GM19463 (cell line): Measurements from ENCODE around the gene RPS6KA2.
"Not testable (repeated sequence)": the region's sequence is repeated elsewhere in the genome, so short reads cannot be mapped to it uniquely, and the experiment has no call there.

Experiments
- ATAC-seq: cut with Tn5 transposase; IDR thresholded peaks from one replicate; pipeline ENCODE4 v1.9.1; 2021; ENCODE audit warnings: mild to moderate bottlenecking, moderate library complexity; ENCODE audit not compliant: unreplicated experiment

Gene RPS6KA2

GRCh38 chr6:166386111-166386510, 240.9 kb downstream of the RPS6KA2 start:
- no peak for ATAC-seq

GRCh38 chr6:166383802-166384363, 243.2 kb downstream of the RPS6KA2 start:
- not testable (repeated sequence) for ATAC-seq

- peak; percentile 87 for ATAC-seq
Measured at GRCh38 chr6:166382933-166383801, 243.9 kb downstream of the RPS6KA2 start, which contains the start of gene MPC1. Gene MPC1 (minus strand): TSS chr6:166382940. CDS start chr6:166382876, 64 bp downstream.

- no peak for ATAC-seq
Measured at GRCh38 chr6:166382500-166382932, 244.5 kb downstream of the RPS6KA2 start.

- ATAC-seq, result peak; percentile 39
Measured at GRCh38 chr6:166381733-166382499, 245.1 kb downstream of the RPS6KA2 start.

GRCh38 chr6:166381381-166381732, 245.7 kb downstream of the RPS6KA2 start:
- ATAC-seq, result no peak

- no peak for ATAC-seq
Measured at GRCh38 chr6:166379800-166380199, 247.3 kb downstream of the RPS6KA2 start.

GRCh38 chr6:166379103-166379586, 247.9 kb downstream of the RPS6KA2 start:
- no peak for ATAC-seq

- no peak for ATAC-seq
Measured at GRCh38 chr6:166377721-166378120, 249.3 kb downstream of the RPS6KA2 start.

- ATAC-seq, result no peak
Measured at GRCh38 chr6:166375013-166375412, 252.0 kb downstream of the RPS6KA2 start.

GRCh38 chr6:166370489-166370888, 256.6 kb downstream of the RPS6KA2 start:
- no peak for ATAC-seq

GRCh38 chr6:166369782-166370181, 257.3 kb downstream of the RPS6KA2 start:
- ATAC-seq, result no peak

- no peak for ATAC-seq
Measured at GRCh38 chr6:166366921-166367320, 260.1 kb downstream of the RPS6KA2 start.

- ATAC-seq, result peak; percentile 86
Measured at GRCh38 chr6:166365806-166366205, 261.2 kb downstream of the RPS6KA2 start.

- ATAC-seq, result no peak
Measured at GRCh38 chr6:166365221-166365620, 261.8 kb downstream of the RPS6KA2 start.

GRCh38 chr6:166364456-166364855, 262.6 kb downstream of the RPS6KA2 start:
- no peak for ATAC-seq

- ATAC-seq, result not testable (repeated sequence)
Measured at GRCh38 chr6:166362427-166362826, 264.6 kb downstream of the RPS6KA2 start.

GRCh38 chr6:166361077-166361429, 266.0 kb downstream of the RPS6KA2 start:
- ATAC-seq, result no peak

GRCh38 chr6:166360243-166361076, 266.6 kb downstream of the RPS6KA2 start:
- ATAC-seq, result no peak
